NCI-H2107 (cell line): ENCODE data around the gene ZFAND4.
"Not testable (repeated sequence)": the region's sequence is repeated elsewhere in the genome, so short reads cannot be mapped to it uniquely, and the experiment has no call there.

Experiments
- DNase-seq: peaks from one replicate; lab custom pipeline; 2025; lab: John Stamatoyannopoulos, UW

Gene ZFAND4

GRCh38 chr10:45589868-45590267 is 82.7 kb downstream of the ZFAND4 start:
- no peak for DNase-seq

GRCh38 chr10:45589009-45589408 is 83.6 kb downstream of the ZFAND4 start:
- no peak for DNase-seq

DNA sequence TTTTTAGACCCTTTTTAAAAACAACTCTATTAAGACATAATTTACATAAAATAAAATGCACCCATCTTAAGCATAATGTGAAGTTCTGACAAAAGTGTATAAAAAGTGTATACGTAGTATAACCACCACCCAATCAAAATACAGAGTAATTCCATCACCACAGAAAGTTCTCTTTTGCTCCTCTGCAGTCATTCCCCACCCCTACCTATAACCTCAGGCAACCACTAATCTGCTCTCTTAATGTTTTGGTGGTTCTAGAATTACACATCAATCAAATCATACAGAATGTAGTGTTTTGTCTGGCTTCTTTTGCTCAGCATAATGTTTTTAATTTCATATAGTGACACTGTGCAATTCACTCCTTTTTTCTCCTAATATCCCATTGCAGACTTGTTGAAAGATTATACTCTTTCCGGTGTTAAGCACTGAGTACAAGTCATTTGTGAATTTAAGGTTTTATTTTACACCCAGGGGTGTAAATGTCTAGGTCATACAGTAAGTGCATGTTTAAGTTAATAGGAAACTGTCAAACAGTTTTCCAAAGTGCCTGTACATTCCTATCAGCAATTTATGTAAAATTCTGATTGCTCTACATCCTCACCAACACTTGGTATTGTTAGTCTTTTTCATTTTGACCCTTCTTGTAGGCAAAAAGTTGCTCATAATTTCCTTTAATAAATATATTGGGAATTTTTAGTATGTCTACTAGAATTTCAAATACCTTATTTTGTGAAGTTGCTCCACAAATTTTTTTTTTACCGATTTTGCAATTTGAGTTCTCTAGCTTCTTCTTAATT is 86.3 kb downstream of the ZFAND4 start:
- no peak for DNase-seq

- no peak for DNase-seq
Observed at GRCh38 chr10:45585131-45585530, 87.4 kb downstream of the ZFAND4 start.

DNA sequence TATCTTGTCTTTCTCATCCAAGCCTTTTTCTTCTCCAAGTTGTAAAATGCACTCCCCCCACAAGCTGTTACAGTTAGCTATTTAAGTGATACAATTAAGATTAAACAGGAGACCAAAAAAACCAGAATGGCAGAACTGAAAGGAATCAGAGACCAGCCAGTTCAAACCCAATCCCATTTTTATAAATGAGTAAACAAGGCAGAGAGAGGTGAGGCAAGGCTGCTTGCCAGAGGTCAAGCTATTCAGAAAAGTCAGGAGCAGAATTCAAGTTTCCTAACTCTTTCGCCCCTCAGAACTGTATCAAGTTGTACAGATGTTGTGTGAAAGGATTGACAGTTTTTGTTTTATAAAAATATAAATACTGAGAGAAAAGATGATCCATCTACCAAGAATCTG is 90.2 kb downstream of the ZFAND4 start:
- no peak for DNase-seq

DNA sequence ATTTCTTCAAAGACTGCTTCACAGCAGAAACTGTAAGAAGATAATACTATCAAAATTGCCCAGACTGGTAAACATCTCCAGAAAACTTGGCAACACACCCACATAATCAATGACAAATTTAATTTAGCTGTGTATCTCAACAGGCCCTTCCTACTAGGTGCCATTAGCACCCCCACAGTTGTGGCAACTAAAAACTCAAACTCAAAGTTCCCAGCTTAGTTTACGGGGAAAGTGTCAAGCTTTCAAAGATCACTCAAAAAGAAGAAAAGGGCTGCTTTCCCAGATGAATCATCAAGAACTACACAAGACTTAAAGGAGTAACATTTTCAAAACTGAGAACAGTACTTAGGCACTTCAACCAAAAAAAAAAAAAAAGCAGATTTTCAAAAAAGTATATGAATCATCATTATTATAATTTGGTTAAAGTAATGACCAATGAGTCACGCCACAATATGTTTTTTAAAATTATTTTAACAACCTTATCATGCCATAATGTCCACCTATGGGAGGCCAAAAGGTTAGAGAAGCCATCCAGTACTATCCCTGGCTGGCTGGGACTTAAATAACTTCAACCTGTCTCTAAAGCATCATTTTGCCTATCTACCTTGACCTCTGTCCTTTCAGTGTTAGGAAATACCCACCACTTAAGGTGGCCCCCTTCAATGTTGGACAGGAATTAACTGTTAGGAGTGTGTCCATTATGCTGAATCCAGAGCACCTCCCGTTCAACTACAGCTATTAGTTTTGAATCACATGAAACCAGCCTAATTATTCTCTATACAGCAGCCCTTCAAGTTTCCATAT is 90.8 kb downstream of the ZFAND4 start:
- DNase-seq = no peak

DNA sequence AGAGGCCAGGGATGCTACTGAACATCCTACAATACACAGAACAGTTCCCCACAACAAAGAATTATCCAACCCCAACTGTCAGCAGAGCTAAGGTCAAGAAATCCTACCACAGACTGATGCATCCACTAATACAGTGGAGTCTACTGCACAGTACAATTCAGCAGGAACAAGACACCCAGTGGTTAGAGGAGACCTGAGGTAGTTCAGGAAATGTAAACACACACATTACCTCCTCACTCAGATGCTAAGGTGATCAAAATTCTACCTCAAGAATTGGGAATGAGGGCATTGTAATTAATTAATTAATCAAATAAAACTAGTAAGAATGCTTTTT is 91.4 kb downstream of the ZFAND4 start:
- DNase-seq = no peak

DNA sequence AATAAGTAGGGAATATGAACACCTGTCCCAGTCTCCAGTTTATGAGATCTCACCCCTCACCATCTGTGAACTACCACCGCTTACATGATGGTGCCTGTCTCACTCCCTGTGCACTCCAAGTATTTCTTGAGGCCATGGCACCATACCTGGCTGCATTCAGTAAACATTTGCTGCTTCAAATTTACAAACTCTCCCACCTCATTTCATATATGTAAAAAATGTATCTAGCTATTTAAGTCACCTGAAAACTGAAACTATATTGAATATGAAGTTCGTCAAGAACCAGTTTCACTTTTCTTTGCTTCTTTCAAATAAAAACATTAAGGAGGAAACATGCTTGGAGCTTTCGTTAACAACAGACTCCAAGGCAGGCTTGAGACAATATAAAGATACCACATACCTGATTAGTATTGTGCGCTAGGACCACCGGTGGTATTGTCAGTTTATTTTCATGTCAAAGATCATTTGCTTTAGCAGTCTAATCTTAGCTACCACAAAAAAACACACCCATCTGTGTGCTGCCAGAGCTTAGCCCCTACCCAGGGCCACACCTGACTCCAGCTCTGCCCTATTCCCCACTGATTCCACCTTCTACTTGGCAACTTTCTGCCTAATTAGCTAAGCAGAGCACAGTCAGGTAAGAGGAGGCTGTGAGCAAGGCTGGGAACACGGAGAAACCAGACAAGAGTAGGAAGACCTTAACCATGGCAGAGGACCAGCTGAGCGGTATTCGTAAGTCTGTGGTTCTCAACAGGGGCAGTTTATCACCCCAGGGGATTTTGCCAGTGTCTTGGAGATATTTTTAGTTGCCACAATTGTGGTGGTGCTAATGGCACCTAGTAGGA is 92.0 kb downstream of the ZFAND4 start:
- no peak for DNase-seq

DNA sequence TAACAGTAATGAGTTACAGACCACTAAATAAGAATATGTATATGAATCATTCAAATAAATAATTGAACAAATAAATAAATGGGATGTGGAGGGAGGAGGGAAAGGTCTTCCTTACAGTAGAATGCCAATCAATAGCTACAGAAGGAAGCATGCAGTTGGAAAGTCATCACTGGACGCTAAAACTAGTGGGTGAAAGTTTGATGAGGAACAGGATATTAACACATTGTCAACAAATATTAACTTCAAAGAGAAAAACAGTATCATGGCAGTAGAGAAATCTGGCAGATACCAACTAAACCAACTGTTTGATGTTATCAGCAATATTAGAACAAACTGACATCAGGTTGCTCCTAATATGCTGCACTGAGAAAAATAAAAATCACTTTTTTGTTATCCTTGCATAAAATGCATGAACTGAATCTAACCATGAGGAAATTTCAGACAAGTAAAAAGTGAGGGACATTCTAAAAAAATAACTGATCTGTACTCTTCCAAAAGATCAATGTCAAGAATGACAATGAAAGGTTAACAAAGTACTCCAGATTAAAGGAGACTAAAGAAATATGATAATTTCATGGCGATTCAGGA is 94.1 kb downstream of the ZFAND4 start:
- DNase-seq = no peak

- no peak for DNase-seq
Observed at GRCh38 chr10:45575966-45576597, 96.5 kb downstream of the ZFAND4 start.

DNA sequence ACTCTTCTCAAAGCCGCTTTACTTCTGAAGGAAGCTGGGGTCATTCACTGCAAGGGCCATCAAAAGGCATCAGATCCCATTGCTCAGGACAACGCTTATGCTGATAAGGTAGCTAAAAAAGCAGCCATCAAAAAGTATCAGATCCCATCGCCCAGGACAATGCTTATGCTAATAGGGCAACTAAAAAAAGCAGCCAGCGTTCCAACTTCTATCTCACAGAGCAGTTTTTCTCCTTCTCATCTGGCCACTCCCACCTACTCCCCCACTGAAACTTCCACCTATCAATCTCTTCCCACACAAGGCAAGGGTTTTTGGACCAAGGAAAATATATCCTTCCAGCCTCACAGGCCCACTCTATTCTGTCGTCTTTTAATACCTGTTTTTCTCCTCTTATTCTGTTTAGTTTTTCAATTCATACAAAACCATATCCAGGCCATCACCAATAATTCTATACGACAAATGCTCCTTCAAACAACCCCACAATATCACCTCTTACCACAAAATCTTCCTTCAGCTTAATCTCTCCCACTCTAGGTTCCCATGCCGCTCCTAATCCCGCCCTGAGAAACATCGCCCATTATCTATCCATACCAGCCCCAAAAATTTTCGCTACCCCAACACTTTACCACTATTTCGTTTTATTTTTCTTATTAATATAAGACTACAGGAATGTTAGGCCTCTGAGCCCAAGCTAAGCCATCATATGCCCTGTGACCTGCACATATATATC is 97.4 kb downstream of the ZFAND4 start:
- DNase-seq = not testable (repeated sequence)

- DNase-seq = no peak
Observed at GRCh38 chr10:45569471-45569870, 103.1 kb downstream of the ZFAND4 start.

DNA sequence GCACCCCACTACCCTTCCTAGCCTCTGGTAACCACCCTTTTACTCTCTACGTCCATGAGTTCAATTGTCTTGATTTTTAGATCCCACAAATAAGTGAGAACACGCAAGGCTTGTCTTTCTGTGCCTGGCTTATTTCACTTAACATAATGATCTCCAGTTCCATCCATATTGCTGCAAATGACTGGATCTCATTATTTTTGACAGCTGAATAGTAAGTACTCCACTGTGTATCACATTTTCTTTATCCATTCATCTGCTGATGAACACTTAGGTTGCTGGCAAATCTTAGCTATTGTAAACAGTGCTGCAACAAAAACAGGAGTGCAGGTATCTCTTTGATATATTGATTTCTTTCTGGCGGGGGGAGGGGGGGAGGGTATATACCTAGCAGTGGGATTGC is 106.2 kb downstream of the ZFAND4 start:
- no peak for DNase-seq
